Measurements from ENCODE around the gene SPATA6L.

SPATA6L gene

DNA sequence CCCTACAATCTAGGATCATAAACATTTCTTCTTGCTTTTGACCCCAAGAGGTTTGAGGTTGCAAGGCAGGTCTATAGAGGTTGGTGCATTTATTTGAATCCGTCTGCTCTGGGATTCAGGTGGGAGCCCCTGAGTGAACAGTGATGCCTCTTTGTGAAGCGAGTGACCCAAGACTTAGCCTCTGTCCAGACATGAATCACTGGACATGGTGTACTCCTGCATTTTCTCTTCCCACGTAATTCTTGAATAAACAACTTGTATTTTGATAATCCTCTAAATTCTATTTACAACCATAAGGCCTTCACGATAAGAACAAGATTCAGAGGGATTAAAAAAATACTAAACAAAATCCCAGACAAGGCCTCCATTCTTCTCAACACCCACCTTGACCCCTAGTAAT is 71.7 kb downstream of the SPATA6L start:
- DNase-seq = no peak
- H3K27me3 Mint-ChIP-seq = no peaks in the 10 kb centered on the region
- H3K27ac Mint-ChIP-seq = no peak overlapping the region
- no peak overlapping the region for H3K4me3 Mint-ChIP-seq
- no peak for ATAC-seq
- H3K9me3 Mint-ChIP-seq = no peaks in the 10 kb centered on the region
- peaks cover 23% of the 10 kb centered on the region for H3K4me1 Mint-ChIP-seq
- no peaks in the 10 kb centered on the region for H3K36me3 Mint-ChIP-seq (ENCODE audit: low read depth)

DNA sequence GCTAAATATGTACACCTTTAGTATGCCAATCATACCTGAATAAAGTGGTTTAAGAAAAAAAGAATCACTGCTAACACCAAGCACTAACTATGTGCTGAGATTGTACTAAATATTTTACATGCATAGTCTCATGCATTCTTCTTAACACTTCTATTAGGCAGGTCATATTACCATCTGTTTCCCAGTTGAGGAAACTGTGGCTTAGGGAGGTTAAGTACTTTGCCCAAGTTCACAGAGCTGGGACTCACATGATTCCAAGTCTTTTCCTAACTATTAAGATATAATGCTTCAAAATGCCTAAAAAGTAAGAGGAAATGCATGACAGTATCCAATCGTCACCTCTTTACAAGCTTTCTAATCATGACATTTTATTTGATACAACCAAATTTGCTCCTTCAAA is 73.4 kb downstream of the SPATA6L start:
- Mint-ChIP-seq H3K4me3 (no peak overlapping the region), H3K27me3 (no peaks in the 10 kb centered on the region), H3K4me1 (peaks cover 23% of the 10 kb centered on the region), H3K9me3 (no peaks in the 10 kb centered on the region), H3K36me3 (ENCODE audit: low read depth) (no peaks in the 10 kb centered on the region), H3K27ac (no peak overlapping the region)
- ATAC-seq = no peak
- DNase-seq = no peak

DNA sequence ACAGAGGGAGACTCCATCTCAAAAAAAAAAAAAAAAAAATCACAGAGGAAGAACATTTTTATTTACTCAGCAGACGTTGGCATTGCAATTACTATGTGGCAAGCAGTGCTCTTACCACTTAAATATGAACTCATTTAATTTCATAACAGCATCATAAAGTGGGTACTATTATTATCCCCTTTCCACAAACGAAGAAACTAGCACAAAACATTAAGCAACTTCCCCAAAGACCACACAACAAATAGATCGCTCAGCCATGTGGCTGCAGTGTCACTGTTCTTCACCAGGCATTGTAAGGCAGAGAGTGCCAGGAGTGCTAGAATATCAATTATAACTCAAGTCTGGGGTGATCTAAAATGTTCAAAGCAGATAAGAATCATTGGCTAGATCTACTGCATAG is 74.0 kb downstream of the SPATA6L start:
- Mint-ChIP-seq H3K27me3 (no peaks in the 10 kb centered on the region), H3K4me1 (peaks cover 23% of the 10 kb centered on the region), H3K4me3 (no peak overlapping the region), H3K36me3 (ENCODE audit: low read depth) (no peaks in the 10 kb centered on the region), H3K27ac (no peak overlapping the region), H3K9me3 (no peaks in the 10 kb centered on the region)
- DNase-seq (no peak), ATAC-seq (no peak)

DNA sequence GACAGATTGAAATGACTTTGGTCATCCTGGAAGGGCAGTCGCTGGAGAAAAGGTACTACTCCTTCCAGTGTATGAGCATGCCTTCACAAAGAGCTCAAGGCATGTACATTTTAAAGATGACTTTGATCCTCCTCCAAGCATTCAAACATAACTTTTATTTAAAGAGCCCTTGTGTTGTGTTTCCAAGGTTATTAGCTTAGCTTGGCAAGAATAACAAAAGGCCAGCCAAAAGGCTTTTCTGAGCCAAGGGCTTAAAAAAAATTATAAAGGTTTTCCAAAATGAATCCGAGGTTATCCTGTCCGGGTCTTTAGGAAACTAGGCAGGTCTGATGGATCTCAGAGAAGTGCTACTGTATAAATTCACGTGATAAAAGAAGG is 75.2 kb downstream of the SPATA6L start:
- Mint-ChIP-seq H3K27me3 (no peaks in the 10 kb centered on the region), H3K9me3 (no peaks in the 10 kb centered on the region), H3K4me1 (peaks cover 13% of the 10 kb centered on the region), H3K27ac (no peak overlapping the region), H3K4me3 (no peak overlapping the region), H3K36me3 (ENCODE audit: low read depth) (no peaks in the 10 kb centered on the region)
- ATAC-seq (no peak), DNase-seq (no peak)

DNA sequence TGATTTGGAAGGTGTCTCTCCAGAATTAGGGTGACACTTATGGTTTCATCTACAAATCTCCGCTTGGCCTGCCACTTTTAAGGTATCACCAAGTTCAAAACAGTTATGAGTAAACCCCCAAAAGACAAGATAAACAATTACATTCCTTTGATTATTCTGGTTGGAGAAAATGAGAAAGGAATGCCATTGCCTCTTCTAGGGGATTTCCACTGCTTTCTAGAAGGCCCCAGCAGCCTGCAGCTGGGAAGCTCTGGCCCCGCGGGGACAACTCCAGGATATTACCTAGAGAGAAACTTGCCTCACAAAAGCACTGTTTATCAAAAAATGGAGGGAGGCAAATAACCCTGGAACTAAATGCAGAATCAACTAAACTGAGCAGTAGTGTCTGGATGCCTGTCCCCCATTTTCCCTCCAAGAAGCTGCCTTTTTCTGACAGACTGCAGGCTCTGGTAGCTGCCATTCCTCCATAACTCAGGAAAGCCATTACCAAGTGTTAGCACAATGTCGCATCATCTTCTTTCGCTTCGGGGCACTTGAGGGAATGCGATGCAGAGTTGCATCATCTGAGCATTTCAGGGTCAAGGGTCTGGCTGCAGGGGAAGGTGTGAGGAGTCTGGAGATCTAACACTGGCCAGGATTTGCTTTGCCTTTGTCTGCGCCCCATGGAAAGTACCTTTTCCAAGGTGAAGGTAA is 75.7 kb downstream of the SPATA6L start:
- Mint-ChIP-seq H3K4me3 (no peak overlapping the region), H3K27me3 (no peaks in the 10 kb centered on the region), H3K27ac (no peak overlapping the region), H3K9me3 (no peaks in the 10 kb centered on the region), H3K36me3 (ENCODE audit: low read depth) (no peaks in the 10 kb centered on the region), H3K4me1 (peaks cover 8% of the 10 kb centered on the region)
- ATAC-seq (no peak), DNase-seq (no peak)

DNA sequence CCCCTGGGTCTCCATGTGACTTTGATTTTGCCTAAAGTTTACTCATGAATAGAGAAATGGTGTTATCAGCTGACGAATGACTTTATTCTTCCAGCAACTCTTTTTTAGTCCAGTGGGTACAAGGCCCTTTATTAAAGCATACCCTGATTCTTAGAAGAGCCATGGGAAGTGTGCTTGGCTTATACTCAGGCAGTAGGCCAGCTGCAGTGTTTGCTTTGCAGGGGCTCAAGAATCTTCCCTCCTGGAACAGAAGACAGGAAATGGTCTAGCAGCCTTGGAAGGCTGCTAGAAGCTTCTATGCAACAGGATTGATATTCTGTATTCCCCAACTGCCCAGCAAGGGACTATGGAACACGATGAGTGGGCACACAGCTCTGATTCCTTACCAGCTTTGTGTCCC is 77.6 kb downstream of the SPATA6L start:
- no peaks in the 10 kb centered on the region for H3K27me3 Mint-ChIP-seq
- H3K27ac Mint-ChIP-seq = no peak overlapping the region
- no peak for ATAC-seq
- no peaks in the 10 kb centered on the region for H3K9me3 Mint-ChIP-seq
- DNase-seq = no peak
- no peaks in the 10 kb centered on the region for H3K4me1 Mint-ChIP-seq
- H3K4me3 Mint-ChIP-seq = no peak overlapping the region
- no peaks in the 10 kb centered on the region for H3K36me3 Mint-ChIP-seq (ENCODE audit: low read depth)

DNA sequence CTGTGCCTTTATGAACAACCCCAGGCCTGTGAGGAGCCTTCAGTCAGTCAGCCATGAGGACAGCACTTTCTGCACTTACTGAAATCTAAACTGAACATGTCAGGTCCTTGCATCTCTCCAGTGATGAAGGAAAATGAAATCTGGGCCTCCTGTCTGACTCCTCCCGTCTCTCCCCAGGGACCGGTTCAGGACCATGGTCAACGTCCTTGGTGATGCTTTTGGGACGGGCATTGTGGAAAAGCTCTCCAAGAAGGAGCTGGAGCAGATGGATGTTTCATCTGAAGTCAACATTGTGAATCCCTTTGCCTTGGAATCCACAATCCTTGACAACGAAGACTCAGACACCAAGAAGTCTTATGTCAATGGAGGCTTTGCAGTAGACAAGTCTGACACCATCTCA is 81.1 kb downstream of the SPATA6L start:
- no peaks in the 10 kb centered on the region for H3K9me3 Mint-ChIP-seq
- no peak overlapping the region for H3K4me3 Mint-ChIP-seq
- no peaks in the 10 kb centered on the region for H3K36me3 Mint-ChIP-seq (ENCODE audit: low read depth)
- no peak overlapping the region for H3K27ac Mint-ChIP-seq
- no peak for ATAC-seq
- no peaks in the 10 kb centered on the region for H3K27me3 Mint-ChIP-seq
- DNase-seq = no peak
- H3K4me1 Mint-ChIP-seq = no peaks in the 10 kb centered on the region

DNA sequence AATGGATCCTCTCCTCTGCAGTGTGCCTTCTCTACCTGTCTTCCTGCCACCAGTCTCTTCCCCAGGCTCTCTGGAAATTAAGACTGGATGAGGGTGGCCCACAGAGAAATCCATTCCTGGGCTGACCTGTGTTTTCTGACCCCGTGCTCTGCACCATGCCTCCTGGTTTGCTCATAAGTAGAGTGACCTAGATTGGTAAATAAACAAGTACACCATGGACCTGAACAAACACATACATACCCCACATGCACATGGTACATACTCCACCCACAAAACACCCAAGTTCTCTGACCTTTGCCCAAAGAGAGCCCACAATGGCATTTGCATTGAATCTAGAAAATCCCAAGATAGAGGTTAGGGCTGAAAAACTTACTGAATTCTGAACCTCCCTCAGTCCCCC is 81.6 kb downstream of the SPATA6L start:
- ATAC-seq (no peak), DNase-seq (no peak)
- no peaks in the 10 kb centered on the region for H3K9me3 Mint-ChIP-seq
- no peak overlapping the region for H3K4me3 Mint-ChIP-seq
- no peaks in the 10 kb centered on the region for H3K27me3 Mint-ChIP-seq
- no peaks in the 10 kb centered on the region for H3K4me1 Mint-ChIP-seq
- no peak overlapping the region for H3K27ac Mint-ChIP-seq
- no peaks in the 10 kb centered on the region for H3K36me3 Mint-ChIP-seq (ENCODE audit: low read depth)

DNA sequence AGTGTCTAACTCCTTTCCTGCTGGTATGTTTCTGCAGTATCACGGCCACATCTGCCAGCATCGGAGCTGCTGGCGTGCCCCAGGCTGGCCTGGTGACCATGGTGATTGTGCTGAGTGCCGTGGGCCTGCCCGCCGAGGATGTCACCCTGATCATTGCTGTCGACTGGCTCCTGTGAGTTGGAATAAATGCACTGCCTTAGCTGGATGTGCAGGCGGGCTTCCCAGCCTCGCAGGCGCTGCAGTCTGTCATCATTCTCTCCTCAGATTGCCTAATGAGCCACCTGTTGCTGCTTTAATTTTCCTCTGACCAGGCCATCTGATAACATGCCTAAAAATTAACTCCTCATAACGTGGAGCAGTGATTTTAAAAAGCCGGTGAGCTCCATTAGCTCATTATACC is 83.3 kb downstream of the SPATA6L start:
- H3K4me3 Mint-ChIP-seq = no peak overlapping the region
- H3K9me3 Mint-ChIP-seq = no peaks in the 10 kb centered on the region
- H3K4me1 Mint-ChIP-seq = no peaks in the 10 kb centered on the region
- no peak overlapping the region for H3K27ac Mint-ChIP-seq
- ATAC-seq (no peak), DNase-seq (no peak)
- H3K27me3 Mint-ChIP-seq = no peaks in the 10 kb centered on the region
- no peaks in the 10 kb centered on the region for H3K36me3 Mint-ChIP-seq (ENCODE audit: low read depth)

DNA sequence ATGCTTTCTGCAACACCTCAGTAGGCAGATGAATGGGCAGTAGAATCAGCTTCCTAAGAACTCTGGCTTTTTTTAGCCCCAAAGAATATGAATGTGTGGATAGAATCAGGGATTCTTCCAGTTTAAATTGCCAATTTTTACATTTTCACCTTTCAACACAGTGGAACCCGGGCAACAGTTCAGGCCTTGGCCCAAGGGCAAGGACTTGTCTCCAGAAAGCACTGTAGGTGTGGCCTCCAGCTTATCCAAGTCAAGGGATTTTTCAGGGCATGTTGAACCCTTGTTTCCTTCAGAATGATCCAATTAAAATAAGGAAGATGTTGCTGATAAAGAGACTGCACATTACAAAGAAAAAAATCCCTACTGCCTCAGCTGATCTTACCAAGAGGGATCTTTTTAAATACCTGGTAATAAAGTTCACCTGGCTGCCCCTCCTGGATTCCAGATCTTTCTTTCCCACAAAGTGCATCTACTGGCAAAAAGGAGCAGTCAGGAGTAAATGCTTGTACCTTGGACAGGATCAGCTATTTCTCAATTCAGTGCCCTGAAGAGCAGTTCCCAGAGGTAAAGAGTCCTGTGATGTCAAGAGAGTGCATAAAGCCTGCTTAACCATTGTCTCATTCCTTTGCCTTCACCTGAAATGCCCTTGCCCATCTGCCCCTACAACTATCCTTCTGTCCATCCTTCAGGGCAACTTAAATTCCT is 84.3 kb downstream of the SPATA6L start:
- Mint-ChIP-seq H3K4me3 (no peak overlapping the region), H3K4me1 (no peaks in the 10 kb centered on the region), H3K36me3 (ENCODE audit: low read depth) (no peaks in the 10 kb centered on the region), H3K9me3 (no peaks in the 10 kb centered on the region), H3K27ac (no peak overlapping the region), H3K27me3 (no peaks in the 10 kb centered on the region)
- DNase-seq (no peak), ATAC-seq (no peak)

DNA sequence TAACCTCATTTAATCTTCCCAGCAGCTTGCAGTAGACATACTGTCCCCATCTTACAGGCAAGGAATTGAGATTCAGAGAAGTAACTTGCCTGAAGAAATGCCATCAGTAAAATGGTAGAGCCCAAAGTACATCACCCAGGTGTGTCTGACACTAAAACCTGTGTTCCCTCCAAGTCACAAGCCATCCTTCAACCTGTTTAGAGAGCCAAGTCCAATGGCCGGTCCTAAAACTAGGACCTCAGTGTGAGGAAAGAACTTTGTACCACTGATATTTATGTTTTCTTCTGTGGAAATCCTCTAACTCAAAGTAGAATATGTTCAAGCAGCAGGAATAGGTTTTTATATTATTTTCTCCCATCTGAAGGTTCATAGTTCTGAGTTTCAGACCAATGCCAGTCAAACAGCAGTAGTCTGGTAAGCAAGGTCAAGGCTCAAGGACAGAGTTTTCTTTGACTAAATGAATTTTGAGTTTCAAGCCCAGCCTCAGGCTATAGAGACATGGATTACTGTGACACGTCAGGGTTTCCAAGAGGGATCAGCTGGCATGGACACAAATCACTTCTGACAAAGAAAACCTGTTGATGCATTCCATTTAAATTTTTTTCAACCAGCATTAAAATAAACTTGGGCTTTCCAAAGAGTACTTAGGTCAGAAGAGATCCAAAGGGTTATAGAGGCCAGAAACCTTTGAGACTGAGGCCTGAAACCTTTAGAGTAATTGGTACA is 85.1 kb downstream of the SPATA6L start:
- ATAC-seq = no peak

DNA sequence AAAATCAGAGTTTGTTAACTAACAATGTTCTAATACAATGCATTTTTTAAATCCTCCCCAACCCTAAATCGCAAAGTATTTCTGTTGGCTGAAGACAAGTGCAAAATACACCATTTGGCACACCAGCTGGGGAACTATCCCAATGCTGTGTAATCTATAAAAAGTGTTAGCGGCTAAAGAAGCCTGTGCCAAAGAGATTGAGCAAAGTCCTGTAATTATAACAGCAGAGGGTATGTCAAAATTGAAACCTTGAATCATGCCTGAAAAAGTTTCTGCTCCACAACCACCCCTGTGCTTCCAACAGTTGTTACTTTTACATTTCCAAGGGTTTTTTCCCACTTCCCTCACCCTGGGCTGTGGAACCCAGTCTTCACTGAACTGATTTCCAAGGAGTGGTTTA is 87.3 kb downstream of the SPATA6L start:
- Mint-ChIP-seq H3K36me3 (ENCODE audit: low read depth) (no peaks in the 10 kb centered on the region), H3K27me3 (no peaks in the 10 kb centered on the region), H3K27ac (no peak overlapping the region), H3K4me1 (peaks cover 3% of the 10 kb centered on the region), H3K9me3 (no peaks in the 10 kb centered on the region), H3K4me3 (no peak overlapping the region)
- no peak for DNase-seq
- no peak for ATAC-seq

More for the DNA sequence above, 85.1 kb downstream of the SPATA6L start:
- no peaks in the 10 kb centered on the region for H3K4me1 Mint-ChIP-seq
- no peaks in the 10 kb centered on the region for H3K36me3 Mint-ChIP-seq (ENCODE audit: low read depth)
- H3K4me3 Mint-ChIP-seq = no peak overlapping the region
- no peak overlapping the region for H3K27ac Mint-ChIP-seq
- H3K27me3 Mint-ChIP-seq = no peaks in the 10 kb centered on the region
- H3K9me3 Mint-ChIP-seq = no peaks in the 10 kb centered on the region
- no peak for DNase-seq

DNA sequence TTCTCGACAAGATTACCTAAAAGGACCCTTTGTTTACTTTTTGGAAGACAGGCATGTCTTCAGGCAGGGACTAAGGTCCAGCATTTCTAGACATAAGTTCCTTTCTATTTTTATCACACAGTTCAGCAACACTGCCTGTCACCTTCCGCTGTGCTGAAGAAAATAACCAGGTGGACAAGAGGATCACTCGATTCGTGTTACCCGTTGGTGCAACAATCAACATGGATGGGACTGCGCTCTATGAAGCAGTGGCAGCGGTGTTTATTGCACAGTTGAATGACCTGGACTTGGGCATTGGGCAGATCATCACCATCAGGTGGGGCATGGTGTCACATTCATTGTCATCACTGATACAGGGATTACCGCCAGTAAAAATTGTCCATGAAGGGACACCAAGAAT is 89.8 kb downstream of the SPATA6L start:
- Mint-ChIP-seq H3K36me3 (ENCODE audit: low read depth) (no peaks in the 10 kb centered on the region), H3K4me1 (peaks cover 17% of the 10 kb centered on the region)
- DNase-seq = no peak

DNA sequence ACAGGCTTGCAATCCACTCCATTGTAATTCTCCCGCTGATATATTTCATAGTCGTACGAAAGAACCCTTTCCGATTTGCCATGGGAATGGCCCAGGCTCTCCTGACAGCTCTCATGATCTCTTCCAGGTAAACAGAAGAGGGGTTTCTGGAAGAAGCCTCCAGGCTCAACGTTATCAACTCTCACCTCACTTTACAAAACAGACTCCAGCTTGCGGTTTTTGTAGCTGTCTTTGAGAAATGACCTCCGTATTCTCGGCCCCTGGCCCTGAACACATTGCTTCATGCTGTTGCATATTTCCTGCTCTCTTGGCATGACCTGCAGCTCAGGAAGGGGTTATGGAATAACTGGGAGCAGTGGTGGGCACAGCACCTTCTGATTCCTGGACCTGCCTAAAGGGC is 90.3 kb downstream of the SPATA6L start:
- Mint-ChIP-seq H3K4me3 (no peak overlapping the region), H3K27me3 (no peaks in the 10 kb centered on the region), H3K4me1 (peaks cover 17% of the 10 kb centered on the region), H3K27ac (no peak overlapping the region), H3K36me3 (ENCODE audit: low read depth) (no peaks in the 10 kb centered on the region), H3K9me3 (no peaks in the 10 kb centered on the region)
- DNase-seq = no peak
- ATAC-seq = no peak

More for the DNA sequence above, 89.8 kb downstream of the SPATA6L start:
- Mint-ChIP-seq H3K27me3 (no peaks in the 10 kb centered on the region), H3K9me3 (no peaks in the 10 kb centered on the region), H3K27ac (no peak overlapping the region), H3K4me3 (no peak overlapping the region)
- no peak for ATAC-seq

DNA sequence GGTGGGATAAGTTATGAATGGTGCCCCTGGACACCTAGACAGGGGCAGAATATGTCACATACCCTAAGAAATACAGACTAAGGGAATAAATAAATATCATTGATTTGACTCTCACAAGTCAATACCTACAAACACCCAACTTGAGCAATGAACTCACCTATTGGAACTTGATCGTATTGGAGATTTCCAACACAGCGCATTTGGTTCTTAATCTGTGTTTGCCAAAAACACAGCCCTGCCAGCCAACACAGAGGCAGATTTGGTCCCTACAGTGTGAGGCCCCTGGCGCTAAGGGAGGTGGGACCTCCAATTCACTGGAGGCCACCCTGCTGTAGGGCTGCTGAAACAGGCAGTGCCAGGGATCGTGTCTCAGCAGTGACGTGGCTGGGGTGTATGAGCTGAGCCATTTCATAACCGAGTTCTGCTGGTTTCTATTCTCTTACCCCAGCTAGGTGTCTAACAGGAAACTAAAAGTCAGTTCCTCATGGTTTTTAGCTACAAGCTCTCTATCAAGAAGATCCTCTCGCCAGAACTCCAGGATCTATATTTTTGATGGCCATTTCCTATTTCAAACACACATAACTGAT is 91.5 kb downstream of the SPATA6L start:
- H3K4me3 Mint-ChIP-seq = no peak overlapping the region
- H3K9me3 Mint-ChIP-seq = no peaks in the 10 kb centered on the region
- H3K36me3 Mint-ChIP-seq (ENCODE audit: low read depth) = no peaks in the 10 kb centered on the region
- peaks cover 17% of the 10 kb centered on the region for H3K4me1 Mint-ChIP-seq
- no peak overlapping the region for H3K27ac Mint-ChIP-seq
- ATAC-seq (peak; percentile 76), DNase-seq (peak; percentile 6)
- no peaks in the 10 kb centered on the region for H3K27me3 Mint-ChIP-seq
